ENCODE results near the gene CCDC142. TPM values are rescaled to one million over a fixed set of nuclear protein-coding genes. Genes with fewer than 3 reads are reported as not detected.

CCDC142 gene
- total and polyA plus RNA-seq, 10 of the 15 experiments (the other 5 are each of a cell fraction or from before 2014, with no cell fraction given): 0.93 to 16.9 (median 9.0) TPM

DNA sequence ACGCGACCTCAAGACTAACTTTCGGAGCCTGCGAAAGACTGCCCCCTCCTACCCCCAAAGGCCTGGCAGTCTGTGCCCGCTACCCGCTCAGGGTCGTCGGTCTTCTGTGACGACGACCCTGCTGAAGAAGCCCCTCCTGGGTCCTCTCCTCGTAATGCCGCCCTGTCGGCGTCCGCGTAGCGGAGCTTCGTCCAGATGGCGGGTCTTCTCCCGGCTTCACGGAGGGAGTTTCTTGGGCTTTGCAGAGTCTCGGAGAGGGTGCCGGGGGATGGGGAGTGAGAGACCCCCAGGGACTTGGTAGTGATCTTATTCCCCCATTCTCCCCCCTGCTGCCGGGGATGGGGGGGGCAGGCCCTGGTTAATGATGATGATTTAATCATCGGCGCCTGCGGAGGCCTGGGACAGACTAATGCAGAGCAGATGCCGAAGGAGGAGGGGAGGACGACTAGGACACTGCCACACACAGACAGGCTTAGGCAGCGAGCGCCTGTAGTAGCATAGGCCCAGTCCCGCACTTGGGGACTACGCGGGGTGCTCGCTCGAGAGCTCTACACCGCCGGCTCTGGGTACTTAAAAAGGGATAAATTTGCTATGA is 25.2 kb upstream of the CCDC142 start:
- peaks cover 2 to 3% of the 10 kb centered on the region in 2 experiments; a peak in 3 of 4 replicates for H3K27me3 ChIP-seq (replicated peaks in 1 of 2; ENCODE audit: control insufficient read depth in 2 of 2, insufficient read depth in 2 of 2, low read length in 1 of 2)
- no peaks in the 10 kb centered on the region for H3K9me3 ChIP-seq (replicated peaks; ENCODE audit: control insufficient read depth, insufficient read depth, low read length)
- ChIA-PET POLR2A (interaction anchor here (0.9 to 5.8 kb wide), 7 partner anchors 14 to 81 kb away, joined by 3 to 33 read pairs (median 3); partner anchors contain the start of genes AUP1, DQX1, HTRA2 and TTC31), RAD21 (ENCODE audit: unreplicated experiment) (interaction anchor here (0.9 to 5.5 kb wide), 4 partner anchors 23 to 79 kb away, joined by 3 to 61 read pairs (median 26); partner anchors contain the start of genes AUP1 and HTRA2), SMC1A (ENCODE audit: uncharacterized antibody, unreplicated experiment) (interaction anchor here (0.7 to 5.2 kb wide), 4 partner anchors 22 to 78 kb away, joined by 3 to 71 read pairs (median 28); partner anchors contain the start of genes AUP1, DQX1 and HTRA2), CTCF (interaction anchor here (0.6 to 13.9 kb wide), 9 partner anchors 12 to 91 kb away, joined by 3 to 231 read pairs (median 6); partner anchors contain the start of genes AUP1, CCDC142, DQX1 and HTRA2)
- H3K9ac ChIP-seq (ENCODE audit: control insufficient read depth, insufficient read depth, low read length): peak overlapping the region; percentile 93
- peaks cover 0 to 7% of the 10 kb centered on the region in 2 experiments; a peak in 1 of 4 replicates for H3K36me3 ChIP-seq (ENCODE audit: control insufficient read depth in 2 of 2, insufficient read depth in 2 of 2, low read length in 1 of 2)
- peaks cover 12% of the 10 kb centered on the region for H3K79me2 ChIP-seq (ENCODE audit: control insufficient read depth, insufficient read depth, low read length)
- intact Hi-C loops (cut with micrococcal nuclease; ENCODE audit: unreplicated experiment) (loop anchor here (1.0 kb wide), 2 partner anchors 21 to 79 kb away; partner anchors contain the start of genes AUP1 and HTRA2), in situ Hi-C loops (cut with MboI) (no loop called here)
- DNase-seq (ENCODE audit: low read depth, low spot score): no peak
- H3K4me2 ChIP-seq (ENCODE audit: control insufficient read depth, insufficient read depth): peak overlapping the region; percentile 95
- H3K27ac ChIP-seq (ENCODE audit: control insufficient read depth, insufficient read depth): peak overlapping the region; percentile 97
- peak; percentile 53 for ATAC-seq
- FAIRE-seq: no peak
- peaks cover 22% of the 10 kb centered on the region for H3K4me1 ChIP-seq (ENCODE audit: control insufficient read depth, insufficient read depth, low read length)
- TF ChIP-seq, protein P1, sequence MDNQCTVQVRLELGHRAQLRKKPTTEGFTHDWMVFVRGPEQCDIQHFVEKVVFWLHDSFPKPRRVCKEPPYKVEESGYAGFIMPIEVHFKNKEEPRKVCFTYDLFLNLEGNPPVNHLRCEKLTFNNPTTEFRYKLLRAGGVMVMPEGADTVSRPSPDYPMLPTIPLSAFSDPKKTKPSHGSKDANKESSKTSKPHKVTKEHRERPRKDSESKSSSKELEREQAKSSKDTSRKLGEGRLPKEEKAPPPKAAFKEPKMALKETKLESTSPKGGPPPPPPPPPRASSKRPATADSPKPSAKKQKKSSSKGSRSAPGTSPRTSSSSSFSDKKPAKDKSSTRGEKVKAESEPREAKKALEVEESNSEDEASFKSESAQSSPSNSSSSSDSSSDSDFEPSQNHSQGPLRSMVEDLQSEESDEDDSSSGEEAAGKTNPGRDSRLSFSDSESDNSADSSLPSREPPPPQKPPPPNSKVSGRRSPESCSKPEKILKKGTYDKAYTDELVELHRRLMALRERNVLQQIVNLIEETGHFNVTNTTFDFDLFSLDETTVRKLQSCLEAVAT (IDR thresholded peaks at IDR 0.05): peak; percentile 64; the same call in 1 of the 2 replicates
- TF ChIP-seq KLF5 (IDR thresholded peaks at IDR 0.05; ENCODE audit: partially characterized antibody) (no peak), IRF5 (IDR thresholded peaks at IDR 0.05; ENCODE audit: borderline replicate concordance) (no peak), PRDM15 (CRISPR knock-in tag; IDR thresholded peaks at IDR 0.05) (no peak), DPF2 (IDR thresholded peaks at IDR 0.05) (0 out of 2 replicates have a peak, but pooled peaks have one; percentile 10), MTA2 (IDR thresholded peaks at IDR 0.05; ENCODE audit: low read depth) (0 out of 2 replicates have a peak, but pooled peaks have one; percentile 37), ASH2L (IDR thresholded peaks at IDR 0.05; ENCODE audit: borderline replicate concordance, low read depth) (no peak)
- TF ChIP-seq, protein P2, sequence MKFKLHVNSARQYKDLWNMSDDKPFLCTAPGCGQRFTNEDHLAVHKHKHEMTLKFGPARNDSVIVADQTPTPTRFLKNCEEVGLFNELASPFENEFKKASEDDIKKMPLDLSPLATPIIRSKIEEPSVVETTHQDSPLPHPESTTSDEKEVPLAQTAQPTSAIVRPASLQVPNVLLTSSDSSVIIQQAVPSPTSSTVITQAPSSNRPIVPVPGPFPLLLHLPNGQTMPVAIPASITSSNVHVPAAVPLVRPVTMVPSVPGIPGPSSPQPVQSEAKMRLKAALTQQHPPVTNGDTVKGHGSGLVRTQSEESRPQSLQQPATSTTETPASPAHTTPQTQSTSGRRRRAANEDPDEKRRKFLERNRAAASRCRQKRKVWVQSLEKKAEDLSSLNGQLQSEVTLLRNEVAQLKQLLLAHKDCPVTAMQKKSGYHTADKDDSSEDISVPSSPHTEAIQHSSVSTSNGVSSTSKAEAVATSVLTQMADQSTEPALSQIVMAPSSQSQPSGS (IDR thresholded peaks at IDR 0.05; ENCODE audit: low read length): no peak
- WGBS (ENCODE audit: insufficient coverage, insufficient replicate concordance, low lambda C conversion rate, missing lambda C conversion rate): 16% methylated on average over 38 of the region's 38 CpGs
- H4K20me1 ChIP-seq (ENCODE audit: control insufficient read depth, insufficient read depth): no peaks in the 10 kb centered on the region
- H2AFZ ChIP-seq (ENCODE audit: control insufficient read depth, low read depth, low read length): peak overlapping the region; percentile 100
- TSS peak; percentile 78 for BruUV-seq (replicated peaks)
- peak overlapping the region; percentile 98 for H3K4me3 ChIP-seq

All from GM12878 (cell line).